HL-60 (cell line): ENCODE results near the gene LINGO1.

ENCODE experiments used
- DNase-seq, 2 experiments: peaks; one replicate each; pipeline ENCODE4 v3.0.0-alpha.2; 2010 to 2020; ENCODE audit warnings: low read depth in 1 of 2, low spot score in 1 of 2
- H3K27ac ChIP-seq: fragments of 250-450 bp; sonication (Bioruptor Pico); replicated peaks from 2 replicates; pipeline ENCODE4 v1.5.1; 2020; ENCODE audit warnings: mild to moderate bottlenecking, moderate library complexity
- H3K27me3 ChIP-seq: fragments of 250-450 bp; sonication (Bioruptor Pico); 2 replicates; pipeline ENCODE4 v1.5.1; 2021; ENCODE audit warnings: mild to moderate bottlenecking, moderate library complexity; ENCODE audit not compliant: insufficient read depth, poor library complexity, severe bottlenecking
- H3K4me3 ChIP-seq: replicated peaks from 2 replicates; pipeline ENCODE4 v1.5.1; 2011; ENCODE audit warnings: mild to moderate bottlenecking, control low read depth, low read length; ENCODE audit not compliant: insufficient read depth
- CTCF ChIP-seq: IDR thresholded peaks from one replicate; pipeline ENCODE4 v1.5.1; 2011; ENCODE audit warnings: low read length, control low read depth, inconsistent platforms; ENCODE audit not compliant: insufficient read depth
- GABPA ChIP-seq: IDR thresholded peaks from 2 replicates; pipeline ENCODE4 v1.6.1; 2012; ENCODE audit warnings: low read depth
- POLR2AphosphoS5 ChIP-seq: IDR thresholded peaks from 2 replicates; pipeline ENCODE4 v1.6.1; 2012; ENCODE audit warnings: low read depth
- SPI1 ChIP-seq: IDR thresholded peaks from 2 replicates; pipeline ENCODE4 v1.6.1; 2012; ENCODE audit warnings: low read depth, mild to moderate bottlenecking, borderline replicate concordance
- TF ChIP-seq, protein P1 (sequence below): IDR thresholded peaks from 2 replicates; pipeline ENCODE4 v1.6.1; 2012; ENCODE audit warnings: low read depth; ENCODE audit not compliant: insufficient replicate concordance

The LINGO1 gene

DNA sequence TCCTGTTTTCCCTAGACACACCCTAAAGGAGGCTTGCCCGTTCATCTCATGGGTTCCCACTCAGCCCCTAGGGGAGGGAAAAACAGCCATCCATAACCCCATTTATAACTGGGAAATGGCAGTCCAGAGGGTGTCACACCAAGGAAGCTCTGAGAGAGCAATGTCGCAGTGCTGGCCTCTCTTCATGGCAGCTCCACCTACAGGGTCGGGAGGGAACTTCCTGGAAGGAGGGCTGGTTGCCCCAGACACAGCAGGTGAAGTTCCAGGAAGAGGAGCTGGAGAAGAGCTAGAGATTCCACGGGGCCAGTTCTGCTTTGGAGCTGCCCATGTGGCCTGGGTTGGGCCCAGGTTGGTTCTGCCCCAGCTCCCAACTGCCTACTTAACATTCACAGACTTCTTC lies 22.3 kb upstream of the LINGO1 start:
- TF ChIP-seq SPI1 = no peak
- peak; percentile 20 for TF ChIP-seq CTCF
- TF ChIP-seq, protein P1, sequence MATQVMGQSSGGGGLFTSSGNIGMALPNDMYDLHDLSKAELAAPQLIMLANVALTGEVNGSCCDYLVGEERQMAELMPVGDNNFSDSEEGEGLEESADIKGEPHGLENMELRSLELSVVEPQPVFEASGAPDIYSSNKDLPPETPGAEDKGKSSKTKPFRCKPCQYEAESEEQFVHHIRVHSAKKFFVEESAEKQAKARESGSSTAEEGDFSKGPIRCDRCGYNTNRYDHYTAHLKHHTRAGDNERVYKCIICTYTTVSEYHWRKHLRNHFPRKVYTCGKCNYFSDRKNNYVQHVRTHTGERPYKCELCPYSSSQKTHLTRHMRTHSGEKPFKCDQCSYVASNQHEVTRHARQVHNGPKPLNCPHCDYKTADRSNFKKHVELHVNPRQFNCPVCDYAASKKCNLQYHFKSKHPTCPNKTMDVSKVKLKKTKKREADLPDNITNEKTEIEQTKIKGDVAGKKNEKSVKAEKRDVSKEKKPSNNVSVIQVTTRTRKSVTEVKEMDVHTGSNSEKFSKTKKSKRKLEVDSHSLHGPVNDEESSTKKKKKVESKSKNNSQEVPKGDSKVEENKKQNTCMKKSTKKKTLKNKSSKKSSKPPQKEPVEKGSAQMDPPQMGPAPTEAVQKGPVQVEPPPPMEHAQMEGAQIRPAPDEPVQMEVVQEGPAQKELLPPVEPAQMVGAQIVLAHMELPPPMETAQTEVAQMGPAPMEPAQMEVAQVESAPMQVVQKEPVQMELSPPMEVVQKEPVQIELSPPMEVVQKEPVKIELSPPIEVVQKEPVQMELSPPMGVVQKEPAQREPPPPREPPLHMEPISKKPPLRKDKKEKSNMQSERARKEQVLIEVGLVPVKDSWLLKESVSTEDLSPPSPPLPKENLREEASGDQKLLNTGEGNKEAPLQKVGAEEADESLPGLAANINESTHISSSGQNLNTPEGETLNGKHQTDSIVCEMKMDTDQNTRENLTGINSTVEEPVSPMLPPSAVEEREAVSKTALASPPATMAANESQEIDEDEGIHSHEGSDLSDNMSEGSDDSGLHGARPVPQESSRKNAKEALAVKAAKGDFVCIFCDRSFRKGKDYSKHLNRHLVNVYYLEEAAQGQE = no peak
- no peak overlapping the region for H3K27ac ChIP-seq
- no peak overlapping the region for H3K4me3 ChIP-seq
- peak; percentile 8 to 31 for DNase-seq
- H3K27me3 ChIP-seq = peaks cover 4% of the 10 kb centered on the region

DNA sequence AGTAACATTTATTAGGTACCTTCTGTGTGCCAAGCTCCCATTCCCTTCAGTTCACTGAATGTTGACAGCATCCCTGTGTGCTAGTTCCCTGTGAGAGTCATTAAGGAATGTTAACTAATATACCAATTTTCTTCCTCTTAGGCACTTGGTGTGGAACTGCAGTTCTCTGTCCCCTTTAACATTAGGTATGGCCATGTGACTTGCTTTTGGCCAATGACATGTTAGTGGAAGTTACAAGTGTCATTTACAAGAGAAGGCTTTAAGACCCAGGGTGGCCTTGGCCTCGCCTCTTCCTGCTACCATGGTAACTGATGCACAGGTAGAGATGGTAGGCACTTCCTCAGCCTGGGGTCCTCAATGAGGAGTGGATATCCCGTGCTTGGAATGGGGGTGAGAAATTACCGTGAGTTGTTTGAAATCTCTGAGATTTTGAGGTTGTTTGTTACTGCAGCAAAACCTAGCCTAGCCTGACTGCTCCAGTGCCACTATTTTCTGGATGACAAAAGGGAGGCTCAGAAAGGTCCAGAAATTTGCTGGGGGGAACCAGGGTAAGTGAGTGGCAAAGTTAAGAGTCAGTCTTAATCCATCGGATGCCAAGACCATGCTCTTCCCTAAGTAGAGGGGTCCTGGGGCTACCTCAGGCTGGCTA lies 21.2 kb upstream of the LINGO1 start:
- Histone ChIP-seq H3K4me3 (no peak overlapping the region), H3K27ac (no peak overlapping the region), H3K27me3 (peaks cover 4% of the 10 kb centered on the region)
- DNase-seq = no peak
- no peak for TF ChIP-seq POLR2AphosphoS5
- TF ChIP-seq, protein P1 = no peak
- no peak for TF ChIP-seq CTCF
- TF ChIP-seq GABPA = no peak
- TF ChIP-seq SPI1 = no peak

- H3K27me3 ChIP-seq = peaks cover 2% of the 10 kb centered on the region
These were observed 17.6 kb upstream of the LINGO1 start for GRCh38 chr15:77650265-77650664.

More at GRCh38 chr15:77650265-77650664, 17.6 kb upstream of the LINGO1 start:
- no peak for TF ChIP-seq CTCF
- no peak for TF ChIP-seq SPI1
- TF ChIP-seq, protein P1 = no peak
- TF ChIP-seq POLR2AphosphoS5 = no peak
- TF ChIP-seq GABPA = no peak
- H3K4me3 ChIP-seq = no peak overlapping the region
- DNase-seq = peak in 1 of 2 experiments; percentile 11
- H3K27ac ChIP-seq = no peak overlapping the region
